Mammary epithelial cell (primary cell): ENCODE measurements around the gene TEAD2.

Experiments used
- CTCF ChIP-seq, 2 donors: IDR thresholded peaks in 1 of 2; conservative IDR thresholded peaks in 1 of 2; 2 replicates each; pipeline ENCODE4 v1.5.1; 2011 to 2012; ENCODE audit warnings: inconsistent platforms in 2 of 2, low read length in 2 of 2, mild to moderate bottlenecking in 2 of 2, control low read depth in 1 of 2, low read depth in 1 of 2; ENCODE audit not compliant: insufficient read depth in 1 of 2; ENCODE audit errors: extremely low read depth in 1 of 2
- EZH2 ChIP-seq: IDR thresholded peaks from 2 replicates; pipeline ENCODE4 v1.6.1; 2012; ENCODE audit warnings: low read length, inconsistent platforms, borderline replicate concordance

GRCh38 chr19:49340069-49340864 lies 21.9 kb downstream of the TEAD2 start:
- TF ChIP-seq CTCF (conservative IDR thresholded peaks at IDR 0.05 in 1 of 2, IDR thresholded peaks at IDR 0.05 in 1 of 2; ENCODE audit: extremely low read depth in 1 of 2, insufficient read depth in 1 of 2, low read depth in 1 of 2, low read length in 2 of 2) (no peak), EZH2 (no peak)
